ENCODE measurements around the gene SLC16A13.

Gene SLC16A13

GRCh38 chr17:6995500-6996255 lies 40.1 kb upstream of the SLC16A13 start, which contains the start of gene ALOX12:
Gene ALOX12 (plus strand): TSS chr17:6996049. CDS start chr17:6996118, 69 bp downstream.
- TF ChIP-seq CTCF (IDR thresholded peaks at IDR 0.05; ENCODE audit: borderline replicate concordance, control extremely low read depth, extremely low read depth, insufficient read depth, missing control alignments): no peak
- no peak for DNase-seq (ENCODE audit: low spot score)
- in situ Hi-C loops (cut with MboI; ENCODE audit: low sequenced_read_pairs, unreplicated experiment): no loop called here

- in situ Hi-C loops (cut with MboI; ENCODE audit: low sequenced_read_pairs, unreplicated experiment): no loop called here
- no peak for TF ChIP-seq CTCF (IDR thresholded peaks at IDR 0.05; ENCODE audit: borderline replicate concordance, control extremely low read depth, extremely low read depth, insufficient read depth, missing control alignments)
- no peak for DNase-seq (ENCODE audit: low spot score)
Measured at GRCh38 chr17:6996256-6997011, 39.4 kb upstream of the SLC16A13 start.

GRCh38 chr17:6997171-6997570 lies 38.6 kb upstream of the SLC16A13 start:
- in situ Hi-C loops (cut with MboI; ENCODE audit: low sequenced_read_pairs, unreplicated experiment): no loop called here

GRCh38 chr17:6998855-6999508 lies 36.8 kb upstream of the SLC16A13 start:
- TF ChIP-seq CTCF (IDR thresholded peaks at IDR 0.05; ENCODE audit: borderline replicate concordance, control extremely low read depth, extremely low read depth, insufficient read depth, missing control alignments): no peak
- DNase-seq (ENCODE audit: low spot score): no peak

More at GRCh38 chr17:6997171-6997570, 38.6 kb upstream of the SLC16A13 start:
- no peak for DNase-seq (ENCODE audit: low spot score)
- no peak for TF ChIP-seq CTCF (IDR thresholded peaks at IDR 0.05; ENCODE audit: borderline replicate concordance, control extremely low read depth, extremely low read depth, insufficient read depth, missing control alignments)

GRCh38 chr17:7001318-7001961 lies 34.4 kb upstream of the SLC16A13 start:
- no peak for DNase-seq (ENCODE audit: low spot score)

More at GRCh38 chr17:6998855-6999508, 36.8 kb upstream of the SLC16A13 start:
- in situ Hi-C loops (cut with MboI; ENCODE audit: low sequenced_read_pairs, unreplicated experiment): no loop called here

More at GRCh38 chr17:7001318-7001961, 34.4 kb upstream of the SLC16A13 start:
- in situ Hi-C loops (cut with MboI; ENCODE audit: low sequenced_read_pairs, unreplicated experiment): loop anchor here (5.0 to 25.0 kb wide), 2 partner anchors 89 to 339 kb away; partner anchors contain the start of genes C17orf100 and MED31
- peak; percentile 34 for TF ChIP-seq CTCF (IDR thresholded peaks at IDR 0.05; ENCODE audit: borderline replicate concordance, control extremely low read depth, extremely low read depth, insufficient read depth, missing control alignments)

Measured in GM13976 (cell line).